HG02870 (cell line): ENCODE measurements around the gene HS1BP3.

Source experiments
- ATAC-seq: cut with Tn5 transposase; IDR thresholded peaks from one replicate; pipeline ENCODE4 v1.9.1; 2021; ENCODE audit warnings: mild to moderate bottlenecking, moderate library complexity; ENCODE audit not compliant: unreplicated experiment

The HS1BP3 gene

GRCh38 chr2:20675701-20676352, 24.9 kb upstream of the HS1BP3 start:
- peak; percentile 40 for ATAC-seq

DNA sequence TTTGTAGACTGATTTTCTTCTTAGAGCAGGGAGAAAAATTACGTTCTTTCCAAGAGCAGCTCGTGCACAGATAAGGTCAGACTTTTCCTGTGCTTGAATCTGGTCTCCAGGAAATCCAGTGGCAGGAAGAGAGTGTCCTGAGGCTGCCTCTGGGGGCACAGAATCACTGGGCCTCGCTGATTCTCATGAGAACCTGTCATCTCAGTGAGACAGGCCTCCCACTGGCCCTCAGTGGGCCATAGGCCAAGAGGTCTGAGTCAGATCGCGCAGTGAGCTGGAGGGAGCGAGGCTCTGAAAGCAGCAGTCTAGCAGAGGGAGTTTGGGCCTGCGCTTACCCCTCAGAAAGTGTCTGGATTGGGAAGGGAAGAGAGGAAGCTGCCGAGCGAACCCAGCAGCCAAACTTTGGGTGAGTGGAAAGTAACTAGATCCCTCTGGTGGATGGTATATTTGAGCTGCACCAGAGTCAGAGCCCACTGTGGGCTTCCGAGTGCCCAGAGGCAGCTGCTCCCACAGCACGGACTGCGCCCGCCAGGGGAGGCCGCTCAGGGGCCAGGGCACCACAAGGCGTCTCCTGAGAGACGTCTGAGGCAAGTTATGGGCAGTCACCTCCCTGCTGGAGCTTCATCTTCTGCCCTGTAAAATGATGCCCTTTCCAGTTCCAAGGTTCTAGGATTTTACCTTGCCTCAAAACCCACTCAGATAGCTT, 24.2 kb upstream of the HS1BP3 start:
- ATAC-seq, result no peak

GRCh38 chr2:20674309-20674965, 23.5 kb upstream of the HS1BP3 start:
- ATAC-seq, result no peak

- ATAC-seq, result no peak
Measured at GRCh38 chr2:20673686-20674308, 22.9 kb upstream of the HS1BP3 start.

- no peak for ATAC-seq
Measured at GRCh38 chr2:20672201-20672951, 21.5 kb upstream of the HS1BP3 start.

GRCh38 chr2:20671736-20672080, 20.8 kb upstream of the HS1BP3 start:
- ATAC-seq, result no peak

- no peak for ATAC-seq
Measured at GRCh38 chr2:20671036-20671735, 20.3 kb upstream of the HS1BP3 start.

- ATAC-seq, result no peak
Measured at GRCh38 chr2:20670315-20671035, 19.6 kb upstream of the HS1BP3 start.

DNA sequence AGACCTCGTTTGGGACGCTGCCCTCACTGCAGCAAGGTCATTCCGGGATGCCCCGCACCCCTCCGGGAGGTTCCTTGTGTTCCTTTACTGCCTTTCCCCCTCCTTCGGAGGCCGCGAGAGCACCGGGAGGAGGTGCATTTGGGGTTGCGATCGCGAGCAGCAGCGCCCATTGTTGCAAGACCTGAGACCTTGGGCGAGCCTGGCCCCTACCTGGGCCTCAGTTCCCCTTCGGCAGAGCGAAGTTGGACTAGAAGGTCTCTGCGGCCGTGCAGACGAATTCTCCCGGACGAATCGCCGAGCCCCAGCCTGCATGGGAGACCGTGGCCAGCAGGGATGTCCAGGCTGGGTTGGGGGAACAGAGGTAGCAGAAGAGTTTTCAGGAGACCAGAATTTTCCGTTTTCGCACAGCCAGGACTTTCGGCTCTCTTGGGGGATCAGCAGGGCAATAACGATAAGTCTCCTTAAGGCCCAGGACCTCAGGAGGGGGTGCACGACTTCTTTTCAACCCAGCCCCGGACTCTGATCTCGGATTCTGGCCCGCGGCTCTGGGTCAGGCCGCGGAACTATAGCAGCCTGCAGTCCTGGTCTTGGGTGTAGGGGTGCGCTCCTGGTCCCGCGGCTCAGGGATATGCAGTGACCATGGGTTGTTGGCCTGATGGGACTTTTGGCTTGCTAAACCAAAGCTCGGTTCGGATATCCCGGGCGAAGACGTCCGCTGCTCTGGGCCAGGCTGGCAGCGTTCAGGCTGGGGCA, 18.8 kb upstream of the HS1BP3 start:
- no peak for ATAC-seq

DNA sequence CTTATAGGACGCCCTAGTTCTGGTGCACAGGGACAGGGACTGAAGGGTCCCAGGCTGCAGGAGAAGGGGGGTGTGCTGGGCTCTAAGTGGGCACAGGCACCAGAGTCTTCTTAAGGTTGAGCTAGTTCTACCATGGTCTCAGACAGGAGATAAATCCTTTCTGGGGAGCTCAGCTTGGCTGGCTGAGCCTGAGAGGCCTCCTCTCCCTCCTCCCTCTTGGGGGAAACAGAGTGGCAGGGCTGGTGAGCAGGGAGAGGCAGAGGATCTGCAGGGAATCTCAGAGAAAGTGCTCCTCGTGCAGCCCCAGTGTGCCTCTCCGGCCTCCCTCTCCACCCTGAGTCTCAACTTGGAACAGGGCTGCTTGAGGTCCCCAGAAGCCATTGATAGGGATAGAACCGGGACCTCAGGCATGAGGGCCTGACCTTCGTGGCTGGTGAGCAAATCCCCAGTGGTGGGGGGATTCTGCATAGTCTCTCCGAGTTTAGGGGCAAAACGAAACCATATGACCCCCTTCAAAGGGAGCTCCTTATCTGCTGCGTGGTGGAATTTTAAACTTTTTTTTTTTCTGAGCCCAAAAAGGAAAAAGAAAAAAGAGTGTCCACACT, 18.1 kb upstream of the HS1BP3 start:
- no peak for ATAC-seq

DNA sequence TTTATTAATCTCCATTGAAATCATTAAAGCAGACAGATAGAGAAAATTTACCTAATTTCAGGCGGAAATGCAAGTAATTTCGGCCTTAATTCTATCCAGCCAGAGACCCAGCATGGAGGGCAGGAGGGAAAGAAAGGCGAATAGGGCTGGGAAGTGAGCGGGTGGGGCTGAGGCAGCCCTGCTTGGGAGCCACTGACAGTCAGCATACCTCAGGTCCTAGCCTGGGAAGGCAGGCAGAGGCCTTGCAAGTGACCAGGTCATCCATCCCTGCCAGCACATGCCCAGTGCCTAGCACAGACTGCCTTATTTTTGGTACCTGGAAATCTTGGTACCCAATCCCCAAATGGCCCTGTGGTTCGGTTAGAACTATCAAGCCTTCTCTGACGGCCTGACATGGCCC, 17.6 kb upstream of the HS1BP3 start:
- ATAC-seq, result no peak

DNA sequence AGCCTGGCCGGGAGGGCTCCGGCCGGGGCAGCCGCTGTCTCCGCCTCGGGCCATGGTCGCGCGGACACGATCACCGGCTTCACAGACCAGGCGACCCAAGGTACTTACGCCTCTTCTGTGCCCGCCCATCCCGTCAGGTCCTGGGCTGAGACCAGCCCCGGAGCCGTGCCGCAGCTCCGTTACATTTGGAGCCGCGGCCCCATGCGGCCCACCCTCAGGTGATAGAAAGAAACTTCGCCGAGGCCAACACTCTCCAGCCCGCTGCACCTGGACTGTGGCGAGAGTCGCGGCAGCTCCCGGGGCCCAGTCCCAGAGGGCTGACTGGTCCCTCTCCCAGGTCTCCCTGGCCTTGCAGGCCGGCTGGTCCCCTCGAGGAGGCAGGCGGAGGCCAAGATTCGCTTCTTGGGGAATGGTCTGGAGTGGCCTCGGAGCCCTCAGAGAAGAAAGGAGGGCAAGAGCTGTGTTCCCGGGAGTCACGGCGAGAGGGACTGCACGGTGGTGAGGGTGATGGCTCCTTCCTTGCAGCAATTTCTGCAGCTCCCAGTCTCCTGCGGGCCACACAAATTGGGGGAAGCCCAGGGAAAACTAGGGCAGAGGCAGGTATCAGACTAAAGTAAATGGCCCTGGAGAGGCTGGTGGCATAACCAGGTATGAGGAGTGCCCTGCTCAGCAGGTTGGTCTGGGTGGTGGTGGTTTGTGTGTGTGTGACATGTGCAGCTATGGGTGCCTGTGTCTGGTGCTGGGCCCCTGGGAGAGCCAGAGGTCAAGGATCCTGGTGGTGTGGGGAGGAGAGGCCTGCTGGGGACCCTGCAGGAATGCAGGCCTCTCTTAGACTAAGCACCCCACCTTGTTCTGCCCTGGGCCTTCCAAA, 16.9 kb upstream of the HS1BP3 start:
- no peak for ATAC-seq

- no peak for ATAC-seq
Measured at GRCh38 chr2:20667151-20667530, 16.2 kb upstream of the HS1BP3 start.

GRCh38 chr2:20666304-20667150, 15.6 kb upstream of the HS1BP3 start, which contains the start of gene GDF7:
GDF7 (plus strand) TSS chr2:20667144; CDS start chr2:20667240, 96 bp downstream.
- no peak for ATAC-seq

DNA sequence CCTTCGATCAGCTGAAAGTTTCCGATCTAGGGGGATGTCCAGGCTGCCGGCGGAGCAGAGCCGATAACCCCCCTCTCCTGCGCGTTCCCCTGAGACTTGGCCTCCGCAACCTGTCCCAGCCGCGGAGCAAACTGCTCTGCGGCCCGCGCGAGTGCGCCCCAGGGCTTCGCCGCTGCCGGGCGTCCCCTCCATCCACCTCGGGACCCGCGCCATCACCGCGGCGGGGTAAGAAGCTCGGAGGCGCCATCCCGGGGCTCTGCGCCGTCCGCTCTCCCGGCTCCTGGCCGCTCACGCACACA, 15.1 kb upstream of the HS1BP3 start:
- no peak for ATAC-seq

- no peak for ATAC-seq
Measured at GRCh38 chr2:20665243-20666004, 14.5 kb upstream of the HS1BP3 start.
